Measurements from ENCODE around the gene ATG101.

The ATG101 gene

DNA sequence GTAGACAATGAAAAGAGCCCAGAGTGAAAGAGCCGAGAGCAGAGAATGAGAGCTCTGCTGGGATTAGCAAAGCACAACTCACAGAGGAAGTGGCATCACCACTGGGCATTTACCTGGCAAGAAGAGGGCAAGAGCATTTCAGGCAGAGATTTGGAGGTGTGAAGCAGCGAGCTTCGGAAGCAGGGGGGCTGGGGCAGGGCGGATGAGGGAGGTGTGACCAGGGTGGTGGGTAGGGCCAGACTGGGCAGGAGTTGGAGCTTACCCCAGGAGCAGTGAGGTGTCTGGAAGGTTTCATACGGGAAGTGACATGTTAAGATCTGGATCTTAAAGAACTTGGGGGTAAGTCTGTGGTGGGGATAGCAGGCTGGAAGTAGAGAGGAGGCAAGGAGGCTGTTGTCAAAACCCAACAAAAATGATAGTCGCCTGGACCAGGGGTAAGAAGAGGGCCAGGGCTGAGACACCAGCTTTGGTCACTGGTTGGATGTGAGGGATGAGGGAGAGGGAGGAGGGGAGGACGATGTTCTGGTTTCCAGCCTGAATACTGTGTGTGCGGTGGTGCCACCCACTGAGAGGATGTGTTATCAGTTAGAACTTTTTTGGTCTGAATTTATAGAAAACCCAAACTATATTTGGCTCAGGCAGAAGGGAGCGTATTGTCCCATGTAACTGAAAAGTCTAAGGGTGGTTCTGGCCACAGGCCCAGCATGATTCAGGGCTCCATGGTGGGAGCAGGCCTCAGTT is 14.9 kb downstream of the ATG101 start:
- Histone ChIP-seq H3K27me3 (ENCODE audit: control insufficient read depth, insufficient read depth, low read length) (no peaks in the 10 kb centered on the region), H3K9me3 (ENCODE audit: control insufficient read depth, insufficient read depth, low read depth, low read length) (no peaks in the 10 kb centered on the region), H3K4me1 (ENCODE audit: control insufficient read depth, insufficient read depth, low read length) (peaks cover 23% of the 10 kb centered on the region), H3K9ac (ENCODE audit: low read length) (no peak overlapping the region), H3K36me3 (ENCODE audit: control insufficient read depth, insufficient read depth, low read length) (no peaks in the 10 kb centered on the region), H3K4me3 (ENCODE audit: low read depth, low read length) (no peak overlapping the region), H3K27ac (ENCODE audit: low read depth, low read length) (no peak overlapping the region)

GRCh38 chr12:52085682-52086180 is 16.0 kb downstream of the ATG101 start:
- Histone ChIP-seq H3K4me1 (ENCODE audit: control insufficient read depth, insufficient read depth, low read length) (peaks cover 21% of the 10 kb centered on the region), H3K27me3 (ENCODE audit: control insufficient read depth, insufficient read depth, low read length) (no peaks in the 10 kb centered on the region), H3K4me3 (ENCODE audit: low read depth, low read length) (no peak overlapping the region), H3K9me3 (ENCODE audit: control insufficient read depth, insufficient read depth, low read depth, low read length) (no peaks in the 10 kb centered on the region), H3K36me3 (ENCODE audit: control insufficient read depth, insufficient read depth, low read length) (no peaks in the 10 kb centered on the region), H3K27ac (ENCODE audit: low read depth, low read length) (no peak overlapping the region), H3K9ac (ENCODE audit: low read length) (no peak overlapping the region)

DNA sequence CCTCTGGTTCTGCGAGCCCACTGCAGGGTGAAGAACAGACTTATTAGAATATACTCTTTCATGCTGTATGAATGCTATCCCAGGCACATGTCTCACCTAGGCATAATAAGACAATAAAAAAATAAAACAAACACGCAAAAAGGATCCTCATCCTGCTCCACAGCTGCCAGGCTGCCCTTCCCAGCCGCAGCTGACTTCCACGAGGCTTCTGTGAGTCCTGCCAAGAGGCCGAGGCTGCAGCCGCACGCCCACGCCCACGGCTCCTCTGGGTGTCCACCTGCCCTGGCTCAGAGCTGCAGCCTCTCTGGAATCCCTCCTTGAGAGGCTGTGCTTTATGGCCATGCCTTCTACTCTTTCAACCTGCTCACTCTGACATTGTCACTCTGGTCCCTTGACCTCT is 16.6 kb downstream of the ATG101 start:
- Histone ChIP-seq H3K9me3 (ENCODE audit: control insufficient read depth, insufficient read depth, low read depth, low read length) (no peaks in the 10 kb centered on the region), H3K27ac (ENCODE audit: low read depth, low read length) (no peak overlapping the region), H3K27me3 (ENCODE audit: control insufficient read depth, insufficient read depth, low read length) (no peaks in the 10 kb centered on the region), H3K36me3 (ENCODE audit: control insufficient read depth, insufficient read depth, low read length) (no peaks in the 10 kb centered on the region), H3K4me1 (ENCODE audit: control insufficient read depth, insufficient read depth, low read length) (peaks cover 17% of the 10 kb centered on the region), H3K4me3 (ENCODE audit: low read depth, low read length) (no peak overlapping the region), H3K9ac (ENCODE audit: low read length) (no peak overlapping the region)

DNA sequence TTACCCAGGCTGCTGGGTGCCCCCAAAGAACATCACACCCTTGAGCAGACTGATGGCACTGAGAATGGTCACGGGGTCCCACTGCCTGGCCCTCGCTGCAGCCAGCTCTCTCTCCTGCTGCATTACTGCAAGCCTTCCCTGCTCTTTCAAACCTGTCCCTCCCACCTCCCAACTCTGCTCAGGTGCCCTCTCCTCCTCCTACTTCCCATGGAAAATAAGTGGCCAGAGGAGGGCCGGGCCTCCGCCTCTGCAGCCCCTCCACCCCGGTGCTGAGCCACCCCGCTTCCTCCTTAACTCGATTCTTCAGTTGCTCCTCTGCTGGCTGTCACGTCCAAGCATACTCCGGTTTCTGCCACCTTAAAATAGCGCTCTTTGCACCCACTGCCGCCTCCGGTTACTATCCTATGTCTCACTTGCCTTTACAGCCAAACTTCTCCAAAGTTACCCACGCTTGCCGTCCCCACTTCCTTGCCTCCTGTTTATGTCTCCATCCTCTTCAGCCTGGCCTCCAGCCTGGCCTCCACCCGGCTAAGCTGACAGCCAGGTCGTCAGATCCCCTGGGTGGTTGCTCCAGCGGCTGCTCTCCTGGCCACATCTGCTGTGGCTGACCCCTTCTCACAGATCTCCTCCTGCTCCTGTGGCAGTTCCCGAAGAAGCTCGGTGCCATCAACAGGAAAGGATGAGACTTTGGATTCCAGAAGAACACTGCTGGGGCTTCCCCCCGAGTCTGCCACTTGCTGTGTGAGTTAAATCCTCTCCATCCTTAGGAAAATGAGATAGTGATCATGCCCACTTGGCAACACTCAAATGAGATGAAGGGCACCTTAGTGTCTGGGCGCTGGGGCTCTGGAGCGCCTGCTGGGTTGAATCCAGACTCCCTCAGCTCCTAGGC is 17.4 kb downstream of the ATG101 start:
- Histone ChIP-seq H3K9me3 (ENCODE audit: control insufficient read depth, insufficient read depth, low read depth, low read length) (no peaks in the 10 kb centered on the region), H3K27ac (ENCODE audit: low read depth, low read length) (no peak overlapping the region), H3K9ac (ENCODE audit: low read length) (no peak overlapping the region), H3K36me3 (ENCODE audit: control insufficient read depth, insufficient read depth, low read length) (no peaks in the 10 kb centered on the region), H3K4me3 (ENCODE audit: low read depth, low read length) (no peak overlapping the region), H3K4me1 (ENCODE audit: control insufficient read depth, insufficient read depth, low read length) (peaks cover 10% of the 10 kb centered on the region), H3K27me3 (ENCODE audit: control insufficient read depth, insufficient read depth, low read length) (peaks cover 6% of the 10 kb centered on the region; the same call in 1 of the 2 replicates)

- peaks cover 7% of the 10 kb centered on the region; the same call in 1 of the 2 replicates for H3K27me3 ChIP-seq (ENCODE audit: control insufficient read depth, insufficient read depth, low read length)
- no peaks in the 10 kb centered on the region for H3K9me3 ChIP-seq (ENCODE audit: control insufficient read depth, insufficient read depth, low read depth, low read length)
- H3K36me3 ChIP-seq (ENCODE audit: control insufficient read depth, insufficient read depth, low read length), result no peaks in the 10 kb centered on the region
- H3K4me3 ChIP-seq (ENCODE audit: low read depth, low read length), result no peak overlapping the region
- no peak overlapping the region for H3K9ac ChIP-seq (ENCODE audit: low read length)
- 0 out of 2 replicates have a peak, but pooled peaks cover 3% of the 10 kb centered on the region for H3K4me1 ChIP-seq (ENCODE audit: control insufficient read depth, insufficient read depth, low read length)
- no peak overlapping the region for H3K27ac ChIP-seq (ENCODE audit: low read depth, low read length)
Measured at GRCh38 chr12:52087961-52088820, 18.4 kb downstream of the ATG101 start.

- Histone ChIP-seq H3K27me3 (ENCODE audit: control insufficient read depth, insufficient read depth, low read length) (peaks cover 7% of the 10 kb centered on the region; the same call in 1 of the 2 replicates), H3K4me1 (ENCODE audit: control insufficient read depth, insufficient read depth, low read length) (0 out of 2 replicates have a peak, but pooled peaks cover 3% of the 10 kb centered on the region), H3K4me3 (ENCODE audit: low read depth, low read length) (no peak overlapping the region), H3K27ac (ENCODE audit: low read depth, low read length) (no peak overlapping the region), H3K36me3 (ENCODE audit: control insufficient read depth, insufficient read depth, low read length) (no peaks in the 10 kb centered on the region), H3K9ac (ENCODE audit: low read length) (no peak overlapping the region), H3K9me3 (ENCODE audit: control insufficient read depth, insufficient read depth, low read depth, low read length) (peaks cover under 1% of the 10 kb centered on the region; the same call in 1 of the 2 replicates)
Measured at GRCh38 chr12:52089491-52089890, 19.7 kb downstream of the ATG101 start.

DNA sequence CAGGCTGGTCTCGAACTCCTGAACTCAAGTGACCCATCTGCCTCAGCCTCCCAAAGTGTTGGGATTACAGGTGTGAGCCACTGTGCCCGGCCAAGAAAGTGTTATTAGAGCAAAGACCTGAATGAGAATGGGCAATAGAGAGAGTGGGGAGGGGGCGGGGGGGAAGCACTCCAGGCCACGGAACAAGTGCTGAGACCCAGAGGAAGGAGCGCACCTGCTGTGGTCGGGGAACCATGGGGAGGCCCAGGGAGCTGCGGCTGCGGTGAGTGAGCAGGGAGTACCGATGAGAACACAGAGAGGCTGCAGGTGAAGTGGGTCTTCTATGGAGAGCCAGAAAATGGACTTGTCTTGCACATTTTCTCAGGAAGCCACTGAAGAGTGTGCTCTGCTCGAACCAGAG is 20.5 kb downstream of the ATG101 start:
- Histone ChIP-seq H3K27ac (ENCODE audit: low read depth, low read length) (no peak overlapping the region), H3K4me1 (ENCODE audit: control insufficient read depth, insufficient read depth, low read length) (0 out of 2 replicates have a peak, but pooled peaks cover 3% of the 10 kb centered on the region), H3K9me3 (ENCODE audit: control insufficient read depth, insufficient read depth, low read depth, low read length) (peaks cover 2% of the 10 kb centered on the region; the same call in 1 of the 2 replicates), H3K36me3 (ENCODE audit: control insufficient read depth, insufficient read depth, low read length) (no peaks in the 10 kb centered on the region), H3K4me3 (ENCODE audit: low read depth, low read length) (no peak overlapping the region), H3K9ac (ENCODE audit: low read length) (no peak overlapping the region), H3K27me3 (ENCODE audit: control insufficient read depth, insufficient read depth, low read length) (peaks cover 7% of the 10 kb centered on the region; the same call in 1 of the 2 replicates)

- 0 out of 2 replicates have a peak, but pooled peaks cover 3% of the 10 kb centered on the region for H3K4me1 ChIP-seq (ENCODE audit: control insufficient read depth, insufficient read depth, low read length)
- no peak overlapping the region for H3K27ac ChIP-seq (ENCODE audit: low read depth, low read length)
- H3K4me3 ChIP-seq (ENCODE audit: low read depth, low read length), result no peak overlapping the region
- H3K36me3 ChIP-seq (ENCODE audit: control insufficient read depth, insufficient read depth, low read length), result no peaks in the 10 kb centered on the region
- H3K27me3 ChIP-seq (ENCODE audit: control insufficient read depth, insufficient read depth, low read length), result peaks cover 7% of the 10 kb centered on the region; the same call in 1 of the 2 replicates
- H3K9me3 ChIP-seq (ENCODE audit: control insufficient read depth, insufficient read depth, low read depth, low read length), result peaks cover 2% of the 10 kb centered on the region; the same call in 1 of the 2 replicates
- H3K9ac ChIP-seq (ENCODE audit: low read length), result no peak overlapping the region
Measured at GRCh38 chr12:52091061-52091460, 21.3 kb downstream of the ATG101 start.

DNA sequence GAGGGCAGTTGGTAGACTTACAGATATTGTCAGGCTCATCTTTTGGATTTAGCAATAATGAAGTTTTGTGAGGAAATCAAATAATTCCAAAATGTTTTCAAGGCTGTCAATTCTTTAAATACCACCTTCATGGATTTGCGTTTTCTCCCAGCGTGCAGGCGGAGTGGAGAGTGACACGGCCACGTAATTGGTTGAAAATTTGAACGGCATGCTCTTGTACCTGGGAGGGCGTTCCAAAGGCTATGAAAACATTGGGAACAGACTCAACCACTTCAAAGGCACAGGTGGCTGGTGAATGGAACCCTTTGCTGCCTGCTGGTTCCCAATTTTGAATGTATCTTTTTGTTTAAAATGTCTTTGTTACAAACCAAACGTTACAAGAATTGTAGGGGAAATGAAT is 22.1 kb downstream of the ATG101 start:
- H3K9ac ChIP-seq (ENCODE audit: low read length), result no peak overlapping the region
- 0 out of 2 replicates have a peak, but pooled peaks cover 3% of the 10 kb centered on the region for H3K4me1 ChIP-seq (ENCODE audit: control insufficient read depth, insufficient read depth, low read length)
- H3K27ac ChIP-seq (ENCODE audit: low read depth, low read length), result no peak overlapping the region
- no peak overlapping the region for H3K4me3 ChIP-seq (ENCODE audit: low read depth, low read length)
- no peaks in the 10 kb centered on the region for H3K36me3 ChIP-seq (ENCODE audit: control insufficient read depth, insufficient read depth, low read length)
- H3K27me3 ChIP-seq (ENCODE audit: control insufficient read depth, insufficient read depth, low read length), result peaks cover 7% of the 10 kb centered on the region; the same call in 1 of the 2 replicates
- H3K9me3 ChIP-seq (ENCODE audit: control insufficient read depth, insufficient read depth, low read depth, low read length), result peaks cover 2% of the 10 kb centered on the region; the same call in 1 of the 2 replicates

DNA sequence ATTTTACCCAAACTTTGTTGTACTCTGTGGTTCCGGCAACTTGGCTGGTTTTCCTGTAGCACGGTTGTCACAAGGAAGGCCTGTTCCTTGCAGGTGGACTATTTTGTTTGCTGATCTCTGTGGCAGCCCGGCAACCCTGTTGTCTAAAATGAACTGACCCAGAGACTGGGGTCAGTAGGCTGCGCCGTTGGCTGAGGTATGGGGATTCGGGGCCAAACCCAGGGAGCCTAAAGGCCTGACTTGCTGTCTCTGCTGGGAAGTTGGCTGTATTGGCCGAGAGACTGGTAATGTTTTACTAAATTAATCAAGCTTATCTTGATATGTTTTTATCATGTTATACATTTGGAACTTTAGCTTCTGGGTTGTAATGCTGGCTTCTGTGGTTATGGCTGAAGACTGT is 23.6 kb downstream of the ATG101 start:
- H3K9me3 ChIP-seq (ENCODE audit: control insufficient read depth, insufficient read depth, low read depth, low read length), result peaks cover 2% of the 10 kb centered on the region; the same call in 1 of the 2 replicates

More for the DNA sequence above, 23.6 kb downstream of the ATG101 start:
- H3K9ac ChIP-seq (ENCODE audit: low read length), result no peak overlapping the region
- no peak overlapping the region for H3K27ac ChIP-seq (ENCODE audit: low read depth, low read length)
- 0 out of 2 replicates have a peak, but pooled peaks cover 3% of the 10 kb centered on the region for H3K4me1 ChIP-seq (ENCODE audit: control insufficient read depth, insufficient read depth, low read length)
- no peaks in the 10 kb centered on the region for H3K36me3 ChIP-seq (ENCODE audit: control insufficient read depth, insufficient read depth, low read length)
- H3K27me3 ChIP-seq (ENCODE audit: control insufficient read depth, insufficient read depth, low read length), result peaks cover 17% of the 10 kb centered on the region; the same call in 1 of the 2 replicates
- H3K4me3 ChIP-seq (ENCODE audit: low read depth, low read length), result no peak overlapping the region

All from HUES6 (cell line).